ENCODE results near the gene CLSTN2. TPM values are rescaled to one million over a fixed set of nuclear protein-coding genes. Genes with fewer than 3 reads are reported as not detected.

CLSTN2 gene
- total and polyA plus RNA-seq, 4 donors: 0.13 to 20.6 (median 9.1) TPM

- WGBS, 2 donors: 91% methylated on average over 3 of the region's 3 CpGs
- no peak overlapping the region for H3K27ac ChIP-seq (ENCODE audit: low read depth in 1 of 2, low read length in 2 of 2)
- H3K9me3 ChIP-seq (ENCODE audit: control insufficient read depth, low read length): peaks cover 2% of the 10 kb centered on the region
- H3K27me3 ChIP-seq (ENCODE audit: control insufficient read depth in 1 of 2, insufficient read depth in 2 of 2, low read length in 1 of 2): no peaks in the 10 kb centered on the region
- DNase-seq: no peak
- no peak for ATAC-seq (ENCODE audit: low FRiP score)
- H3K4me3 ChIP-seq (ENCODE audit: low read length in 2 of 2): no peak overlapping the region
- H3K4me1 ChIP-seq (ENCODE audit: control insufficient read depth in 1 of 2, insufficient read depth in 2 of 2, low read length in 2 of 2): no peaks in the 10 kb centered on the region
- H3K36me3 ChIP-seq (ENCODE audit: control insufficient read depth in 1 of 2, insufficient read depth in 2 of 2, low read length in 1 of 2): no peaks in the 10 kb centered on the region
- intact Hi-C loops (cut with DNase I): no loop called here
These were observed 602.7 kb downstream of the CLSTN2 start for GRCh38 chr3:140537727-140538082.

GRCh38 chr3:140540262-140540661 is 605.3 kb downstream of the CLSTN2 start:
- Histone ChIP-seq H3K9me3 (ENCODE audit: control insufficient read depth, low read length) (no peaks in the 10 kb centered on the region), H3K27ac (ENCODE audit: low read depth in 1 of 2, low read length in 2 of 2) (no peak overlapping the region), H3K36me3 (ENCODE audit: control insufficient read depth in 1 of 2, insufficient read depth in 2 of 2, low read length in 1 of 2) (no peaks in the 10 kb centered on the region), H3K4me3 (ENCODE audit: low read length in 2 of 2) (no peak overlapping the region), H3K4me1 (ENCODE audit: control insufficient read depth in 1 of 2, insufficient read depth in 2 of 2, low read length in 2 of 2) (no peaks in the 10 kb centered on the region), H3K27me3 (ENCODE audit: control insufficient read depth in 1 of 2, insufficient read depth in 2 of 2, low read length in 1 of 2) (no peaks in the 10 kb centered on the region)
- no peak for DNase-seq
- ATAC-seq (ENCODE audit: low FRiP score): no peak
- 73 to 87% methylated on average over 5 of the region's 5 CpGs for WGBS, 2 donors
- intact Hi-C loops (cut with DNase I): no loop called here

GRCh38 chr3:140541975-140542653 is 607.1 kb downstream of the CLSTN2 start:
- WGBS, 2 donors: 85 to 95% methylated on average over 1 of the region's 1 CpG
- H3K36me3 ChIP-seq (ENCODE audit: control insufficient read depth in 1 of 2, insufficient read depth in 2 of 2, low read length in 1 of 2): no peaks in the 10 kb centered on the region
- intact Hi-C loops (cut with DNase I): no loop called here
- no peaks in the 10 kb centered on the region for H3K27me3 ChIP-seq (ENCODE audit: control insufficient read depth in 1 of 2, insufficient read depth in 2 of 2, low read length in 1 of 2)
- H3K4me1 ChIP-seq (ENCODE audit: control insufficient read depth in 1 of 2, insufficient read depth in 2 of 2, low read length in 2 of 2): peaks cover 0 to 2% of the 10 kb centered on the region in 2 donors
- H3K27ac ChIP-seq (ENCODE audit: low read depth in 1 of 2, low read length in 2 of 2): no peak overlapping the region
- no peak for ATAC-seq (ENCODE audit: low FRiP score)
- no peak overlapping the region for H3K4me3 ChIP-seq (ENCODE audit: low read length in 2 of 2)
- H3K9me3 ChIP-seq (ENCODE audit: control insufficient read depth, low read length): no peaks in the 10 kb centered on the region
- no peak for DNase-seq

- no peaks in the 10 kb centered on the region for H3K36me3 ChIP-seq (ENCODE audit: control insufficient read depth in 1 of 2, insufficient read depth in 2 of 2, low read length in 1 of 2)
- no peak overlapping the region for H3K4me3 ChIP-seq (ENCODE audit: low read length in 2 of 2)
- intact Hi-C loops (cut with DNase I): no loop called here
- WGBS, 2 donors: 29 to 39% methylated on average over 1 of the region's 1 CpG
- no peaks in the 10 kb centered on the region for H3K9me3 ChIP-seq (ENCODE audit: control insufficient read depth, low read length)
- ATAC-seq (ENCODE audit: low FRiP score) (no peak), DNase-seq (no peak)
- H3K27me3 ChIP-seq (ENCODE audit: control insufficient read depth in 1 of 2, insufficient read depth in 2 of 2, low read length in 1 of 2): no peaks in the 10 kb centered on the region
- no peak overlapping the region for H3K27ac ChIP-seq (ENCODE audit: low read depth in 1 of 2, low read length in 2 of 2)
- peaks cover 0 to 2% of the 10 kb centered on the region in 2 donors for H3K4me1 ChIP-seq (ENCODE audit: control insufficient read depth in 1 of 2, insufficient read depth in 2 of 2, low read length in 2 of 2)
These were observed 610.2 kb downstream of the CLSTN2 start for GRCh38 chr3:140545197-140545596.

- intact Hi-C loops (cut with DNase I): no loop called here
- WGBS, 2 donors: 6 to 9% methylated on average over 2 of the region's 2 CpGs
- Histone ChIP-seq H3K4me3 (ENCODE audit: low read length in 2 of 2) (no peak overlapping the region), H3K9me3 (ENCODE audit: control insufficient read depth, low read length) (no peaks in the 10 kb centered on the region), H3K27me3 (ENCODE audit: control insufficient read depth in 1 of 2, insufficient read depth in 2 of 2, low read length in 1 of 2) (no peaks in the 10 kb centered on the region), H3K27ac (ENCODE audit: low read depth in 1 of 2, low read length in 2 of 2) (no peak overlapping the region), H3K4me1 (ENCODE audit: control insufficient read depth in 1 of 2, insufficient read depth in 2 of 2, low read length in 2 of 2) (peaks cover 0 to 2% of the 10 kb centered on the region in 2 donors), H3K36me3 (ENCODE audit: control insufficient read depth in 1 of 2, insufficient read depth in 2 of 2, low read length in 1 of 2) (no peaks in the 10 kb centered on the region)
- DNase-seq: no peak
- peak; percentile 29 for ATAC-seq (ENCODE audit: low FRiP score)
These were observed 610.8 kb downstream of the CLSTN2 start for GRCh38 chr3:140545756-140546155.

GRCh38 chr3:140546649-140547048 is 611.7 kb downstream of the CLSTN2 start:
- no peaks in the 10 kb centered on the region for H3K27me3 ChIP-seq (ENCODE audit: control insufficient read depth in 1 of 2, insufficient read depth in 2 of 2, low read length in 1 of 2)
- no peak overlapping the region for H3K27ac ChIP-seq (ENCODE audit: low read depth in 1 of 2, low read length in 2 of 2)
- DNase-seq: no peak
- H3K9me3 ChIP-seq (ENCODE audit: control insufficient read depth, low read length): no peaks in the 10 kb centered on the region
- H3K4me1 ChIP-seq (ENCODE audit: control insufficient read depth in 1 of 2, insufficient read depth in 2 of 2, low read length in 2 of 2): peaks cover 0 to 2% of the 10 kb centered on the region in 2 donors
- H3K36me3 ChIP-seq (ENCODE audit: control insufficient read depth in 1 of 2, insufficient read depth in 2 of 2, low read length in 1 of 2): no peaks in the 10 kb centered on the region
- 83% methylated on average over 6 of the region's 6 CpGs for WGBS, 2 donors
- intact Hi-C loops (cut with DNase I): no loop called here
- H3K4me3 ChIP-seq (ENCODE audit: low read length in 2 of 2): no peak overlapping the region
- ATAC-seq (ENCODE audit: low FRiP score): no peak

GRCh38 chr3:140552403-140552802 is 617.4 kb downstream of the CLSTN2 start:
- intact Hi-C loops (cut with DNase I): no loop called here
- ATAC-seq (ENCODE audit: low FRiP score) (no peak), DNase-seq (no peak)
- Histone ChIP-seq H3K27me3 (ENCODE audit: control insufficient read depth in 1 of 2, insufficient read depth in 2 of 2, low read length in 1 of 2) (no peaks in the 10 kb centered on the region), H3K4me3 (ENCODE audit: low read length in 2 of 2) (no peak overlapping the region), H3K27ac (ENCODE audit: low read depth in 1 of 2, low read length in 2 of 2) (no peak overlapping the region), H3K4me1 (ENCODE audit: control insufficient read depth in 1 of 2, insufficient read depth in 2 of 2, low read length in 2 of 2) (no peaks in the 10 kb centered on the region), H3K9me3 (ENCODE audit: control insufficient read depth, low read length) (no peaks in the 10 kb centered on the region), H3K36me3 (ENCODE audit: control insufficient read depth in 1 of 2, insufficient read depth in 2 of 2, low read length in 1 of 2) (no peaks in the 10 kb centered on the region)
- WGBS, 2 donors: 91% methylated on average over 2 of the region's 2 CpGs

GRCh38 chr3:140552898-140553297 is 617.9 kb downstream of the CLSTN2 start:
- no peak for ATAC-seq (ENCODE audit: low FRiP score)
- intact Hi-C loops (cut with DNase I): no loop called here

GRCh38 chr3:140553591-140553990 is 618.6 kb downstream of the CLSTN2 start:
- no peak overlapping the region for H3K4me3 ChIP-seq (ENCODE audit: low read length in 2 of 2)
- H3K27ac ChIP-seq (ENCODE audit: low read depth in 1 of 2, low read length in 2 of 2): no peak overlapping the region
- no peaks in the 10 kb centered on the region for H3K9me3 ChIP-seq (ENCODE audit: control insufficient read depth, low read length)
- no peak for DNase-seq
- intact Hi-C loops (cut with DNase I): no loop called here
- no peak for ATAC-seq (ENCODE audit: low FRiP score)
- no peaks in the 10 kb centered on the region for H3K36me3 ChIP-seq (ENCODE audit: control insufficient read depth in 1 of 2, insufficient read depth in 2 of 2, low read length in 1 of 2)
- WGBS, 2 donors: 90% methylated on average over 4 of the region's 4 CpGs
- no peaks in the 10 kb centered on the region for H3K4me1 ChIP-seq (ENCODE audit: control insufficient read depth in 1 of 2, insufficient read depth in 2 of 2, low read length in 2 of 2)
- H3K27me3 ChIP-seq (ENCODE audit: control insufficient read depth in 1 of 2, insufficient read depth in 2 of 2, low read length in 1 of 2): no peaks in the 10 kb centered on the region

More at GRCh38 chr3:140552898-140553297, 617.9 kb downstream of the CLSTN2 start:
- Histone ChIP-seq H3K9me3 (ENCODE audit: control insufficient read depth, low read length) (no peaks in the 10 kb centered on the region), H3K27ac (ENCODE audit: low read depth in 1 of 2, low read length in 2 of 2) (no peak overlapping the region), H3K4me1 (ENCODE audit: control insufficient read depth in 1 of 2, insufficient read depth in 2 of 2, low read length in 2 of 2) (no peaks in the 10 kb centered on the region), H3K4me3 (ENCODE audit: low read length in 2 of 2) (no peak overlapping the region), H3K27me3 (ENCODE audit: control insufficient read depth in 1 of 2, insufficient read depth in 2 of 2, low read length in 1 of 2) (no peaks in the 10 kb centered on the region), H3K36me3 (ENCODE audit: control insufficient read depth in 1 of 2, insufficient read depth in 2 of 2, low read length in 1 of 2) (no peaks in the 10 kb centered on the region)
- no peak for DNase-seq
- WGBS, 2 donors: 94 to 96% methylated on average over 5 of the region's 5 CpGs
